BE2C (cell line): ENCODE results near the gene PLIN3.
A peak's percentile ranks its signal among the peaks of the same experiment; 100 is the strongest.
"Not testable (repeated sequence)": the region's sequence is repeated elsewhere in the genome, so short reads cannot be mapped to it uniquely, and the experiment has no call there.

ENCODE experiments used
- DNase-seq: peaks from one replicate; pipeline ENCODE4 v3.0.0-alpha.2; 2020
- H3K27me3 ChIP-seq: fragments of 250-450 bp; sonication (Bioruptor Pico); 2 replicates; pipeline ENCODE4 v1.5.1; 2020; ENCODE audit warnings: mild to moderate bottlenecking
- H3K36me3 ChIP-seq: fragments of 250-450 bp; sonication (Bioruptor Pico); 2 replicates; pipeline ENCODE4 v1.5.1; 2020; ENCODE audit warnings: mild to moderate bottlenecking
- H3K4me1 ChIP-seq: fragments of 250-450 bp; sonication (Bioruptor Pico); 2 replicates; pipeline ENCODE4 v1.5.1; 2020
- H3K4me3 ChIP-seq: 2 replicates; pipeline ENCODE4 v1.5.1; 2011; ENCODE audit warnings: low read depth, low read length
- H3K9me3 ChIP-seq: fragments of 250-450 bp; sonication (Bioruptor Pico); 2 replicates; pipeline ENCODE4 v1.5.1; 2020
- CTCF ChIP-seq: IDR thresholded peaks from 2 replicates; pipeline ENCODE4 v1.5.1; 2012; ENCODE audit warnings: mild to moderate bottlenecking, low read depth, low read length

Gene PLIN3

GRCh38 chr19:4803736-4804695, 63.5 kb downstream of the PLIN3 start:
- no peaks in the 10 kb centered on the region for H3K4me1 ChIP-seq
- peak; percentile 91 for TF ChIP-seq CTCF
- H3K27me3 ChIP-seq = no peaks in the 10 kb centered on the region
- no peaks in the 10 kb centered on the region for H3K36me3 ChIP-seq
- peak; percentile 84 for DNase-seq
- H3K4me3 ChIP-seq = no peak overlapping the region
- H3K9me3 ChIP-seq = no peaks in the 10 kb centered on the region

- H3K9me3 ChIP-seq = no peaks in the 10 kb centered on the region
- no peak for TF ChIP-seq CTCF
- H3K4me1 ChIP-seq = no peaks in the 10 kb centered on the region
- no peaks in the 10 kb centered on the region for H3K36me3 ChIP-seq
- H3K4me3 ChIP-seq = no peak overlapping the region
- no peak for DNase-seq
- H3K27me3 ChIP-seq = no peaks in the 10 kb centered on the region
These were observed 64.8 kb downstream of the PLIN3 start for GRCh38 chr19:4802711-4803110.

- no peak for DNase-seq
- H3K9me3 ChIP-seq = no peaks in the 10 kb centered on the region
- peaks cover 8% of the 10 kb centered on the region for H3K36me3 ChIP-seq
- no peak overlapping the region for H3K4me3 ChIP-seq
- H3K4me1 ChIP-seq = no peaks in the 10 kb centered on the region
- TF ChIP-seq CTCF = no peak
- no peaks in the 10 kb centered on the region for H3K27me3 ChIP-seq
These were observed 66.3 kb downstream of the PLIN3 start for GRCh38 chr19:4801085-4801619.

GRCh38 chr19:4800591-4801081, 66.8 kb downstream of the PLIN3 start:
- no peak for DNase-seq
- Histone ChIP-seq H3K36me3 (peaks cover 12% of the 10 kb centered on the region), H3K4me1 (no peaks in the 10 kb centered on the region), H3K27me3 (no peaks in the 10 kb centered on the region), H3K4me3 (no peak overlapping the region), H3K9me3 (no peaks in the 10 kb centered on the region)
- TF ChIP-seq CTCF = no peak

- no peak for TF ChIP-seq CTCF
- DNase-seq = no peak
These were observed 72.1 kb downstream of the PLIN3 start for GRCh38 chr19:4795400-4795799.

GRCh38 chr19:4794971-4795370, 72.5 kb downstream of the PLIN3 start:
- Histone ChIP-seq H3K4me1 (peaks cover 5% of the 10 kb centered on the region; the same call in 1 of the 2 replicates), H3K27me3 (no peaks in the 10 kb centered on the region), H3K9me3 (no peaks in the 10 kb centered on the region), H3K36me3 (peaks cover 32% of the 10 kb centered on the region), H3K4me3 (no peak overlapping the region)
- DNase-seq = no peak
- TF ChIP-seq CTCF = no peak

More at GRCh38 chr19:4795400-4795799, 72.1 kb downstream of the PLIN3 start:
- H3K9me3 ChIP-seq = no peaks in the 10 kb centered on the region
- peaks cover 5% of the 10 kb centered on the region; the same call in 1 of the 2 replicates for H3K4me1 ChIP-seq
- no peak overlapping the region for H3K4me3 ChIP-seq
- H3K27me3 ChIP-seq = no peaks in the 10 kb centered on the region
- peaks cover 32% of the 10 kb centered on the region for H3K36me3 ChIP-seq

- H3K36me3 ChIP-seq = peaks cover 32% of the 10 kb centered on the region
- H3K9me3 ChIP-seq = not testable (repeated sequence)
- H3K4me3 ChIP-seq = peak overlapping the region; percentile 82
These were observed 74.2 kb downstream of the PLIN3 start for GRCh38 chr19:4793278-4793677.

GRCh38 chr19:4792866-4793195, 74.6 kb downstream of the PLIN3 start:
- peaks cover 32% of the 10 kb centered on the region for H3K36me3 ChIP-seq
- H3K4me1 ChIP-seq, DNase-seq, H3K9me3 ChIP-seq, H3K27me3 ChIP-seq: not testable (repeated sequence)
- H3K4me3 ChIP-seq = peak overlapping the region; percentile 82

More at GRCh38 chr19:4793278-4793677, 74.2 kb downstream of the PLIN3 start:
- H3K4me1 ChIP-seq, H3K27me3 ChIP-seq, DNase-seq: not testable (repeated sequence)
